H9 (cell line): ENCODE results near the gene SPDYE2B. TPM values are rescaled to one million over a fixed set of nuclear protein-coding genes. Genes with fewer than 3 reads are reported as not detected.
"Not testable (repeated sequence)": the region's sequence is repeated elsewhere in the genome, so short reads cannot be mapped to it uniquely, and the experiment has no call there.

Experiments
- DNase-seq: peaks from one replicate; pipeline ENCODE4 v3.0.0-alpha.2; 2017
- H2AFZ ChIP-seq: one replicate; pipeline ENCODE4 v1.6.1; 2013; ENCODE audit warnings: mild to moderate bottlenecking, low read length, control low read depth, moderate library complexity
- H2AK5ac ChIP-seq: 2 replicates; pipeline ENCODE4 v1.6.1; 2013; ENCODE audit warnings: low read length, control low read depth, mixed read lengths; ENCODE audit not compliant: insufficient read length
- H2BK120ac ChIP-seq: one replicate; pipeline ENCODE4 v1.6.1; 2013; ENCODE audit warnings: low read depth, mild to moderate bottlenecking, low read length, control low read depth, inconsistent platforms; ENCODE audit not compliant: poor library complexity, severe bottlenecking
- H2BK12ac ChIP-seq: 2 replicates; pipeline ENCODE4 v1.6.1; 2013; ENCODE audit warnings: low read length, control low read depth, mixed read lengths, low read depth; ENCODE audit not compliant: insufficient read length
- H2BK15ac ChIP-seq: 2 replicates; pipeline ENCODE4 v1.6.1; 2013; ENCODE audit warnings: low read depth, low read length, control low read depth
- H2BK20ac ChIP-seq: one replicate; pipeline ENCODE4 v1.6.1; 2013; ENCODE audit warnings: low read depth, mild to moderate bottlenecking, low read length, control low read depth, inconsistent platforms; ENCODE audit not compliant: poor library complexity, severe bottlenecking
- H2BK5ac ChIP-seq: 2 replicates; pipeline ENCODE4 v1.6.1; 2013; ENCODE audit warnings: low read length, control low read depth, mixed read lengths; ENCODE audit not compliant: insufficient read length
- H3K14ac ChIP-seq: 2 replicates; pipeline ENCODE4 v1.6.1; 2013; ENCODE audit warnings: low read length, control low read depth; ENCODE audit not compliant: insufficient read depth
- H3K18ac ChIP-seq: 2 replicates; pipeline ENCODE4 v1.6.1; 2013; ENCODE audit warnings: low read depth, mild to moderate bottlenecking, mixed read lengths, low read length, control low read depth; ENCODE audit not compliant: insufficient read length
- H3K23ac ChIP-seq: 2 replicates; pipeline ENCODE4 v1.6.1; 2013; ENCODE audit warnings: low read length, control low read depth, mixed read lengths, low read depth; ENCODE audit not compliant: insufficient read length
- H3K23me2 ChIP-seq: 2 replicates; pipeline ENCODE4 v1.6.1; 2013; ENCODE audit warnings: low read depth, mild to moderate bottlenecking, mixed read lengths, low read length, control low read depth; ENCODE audit not compliant: insufficient read length, poor library complexity, severe bottlenecking
- H3K27ac ChIP-seq: 2 replicates; pipeline ENCODE4 v1.5.1; 2013; ENCODE audit warnings: low read length, control low read depth, mixed read lengths, low read depth; ENCODE audit not compliant: insufficient read length
- H3K27me3 ChIP-seq: 2 replicates; pipeline ENCODE4 v1.6.1; 2013; ENCODE audit warnings: low read length, control low read depth, inconsistent platforms; ENCODE audit not compliant: insufficient read depth
- H3K4ac ChIP-seq: 2 replicates; pipeline ENCODE4 v1.6.1; 2013; ENCODE audit warnings: low read depth, mild to moderate bottlenecking, control low read depth, inconsistent platforms, low read length, moderate library complexity
- H3K4me1 ChIP-seq: 2 replicates; pipeline ENCODE4 v1.6.1; 2013; ENCODE audit warnings: low read length, control low read depth, inconsistent platforms; ENCODE audit not compliant: insufficient read depth
- H3K4me2 ChIP-seq: 2 replicates; pipeline ENCODE4 v1.6.1; 2013; ENCODE audit warnings: low read length, control low read depth, mixed read lengths; ENCODE audit not compliant: insufficient read length, insufficient read depth
- H3K56ac ChIP-seq: 2 replicates; pipeline ENCODE4 v1.6.1; 2013; ENCODE audit warnings: low read depth, mild to moderate bottlenecking, mixed read lengths, low read length, control low read depth; ENCODE audit not compliant: insufficient read length
- H3K79me1 ChIP-seq: 2 replicates; pipeline ENCODE4 v1.6.1; 2013; ENCODE audit warnings: low read depth, mild to moderate bottlenecking, moderate library complexity, low read length, control low read depth, inconsistent platforms; ENCODE audit not compliant: insufficient read depth, poor library complexity, severe bottlenecking
- H3K79me2 ChIP-seq: 2 replicates; pipeline ENCODE4 v1.6.1; 2013; ENCODE audit warnings: low read length, control low read depth, inconsistent platforms; ENCODE audit not compliant: insufficient read depth
- H3K9ac ChIP-seq: 2 replicates; pipeline ENCODE4 v1.6.1; 2013; ENCODE audit warnings: low read length, control low read depth, mixed read lengths; ENCODE audit not compliant: insufficient read length; ENCODE audit errors: extremely low read depth
- H3K9me3 ChIP-seq: one replicate; pipeline ENCODE4 v1.6.1; 2013; ENCODE audit warnings: low read depth, low read length, inconsistent platforms; ENCODE audit not compliant: control insufficient read depth
- H3T11ph ChIP-seq: one replicate; pipeline ENCODE4 v1.6.1; 2013; ENCODE audit warnings: mild to moderate bottlenecking, low read length, control low read depth, inconsistent platforms
- H4K20me1 ChIP-seq: one replicate; pipeline ENCODE4 v1.6.1; 2013; ENCODE audit not compliant: control insufficient read depth, insufficient read length, insufficient read depth
- H4K5ac ChIP-seq: 2 replicates; pipeline ENCODE4 v1.6.1; 2013; ENCODE audit warnings: low read depth, mild to moderate bottlenecking, mixed read lengths, low read length, control low read depth; ENCODE audit not compliant: insufficient read length
- H4K8ac ChIP-seq: replicated peaks from 2 replicates; pipeline ENCODE4 v1.6.1; 2013; ENCODE audit warnings: low read length, control low read depth, mixed read lengths, low read depth; ENCODE audit not compliant: insufficient read length
- H4K91ac ChIP-seq: 2 replicates; pipeline ENCODE4 v1.6.1; 2013; ENCODE audit warnings: low read depth, mild to moderate bottlenecking, moderate library complexity, mixed read lengths, low read length, control low read depth; ENCODE audit not compliant: insufficient read length
- H3K27ac Mint-ChIP-seq, 3 experiments: 2 replicates in 2 of 3; 3 replicates in 1 of 3; pipeline ENCODE4 v1.8.0; 2020 to 2021; ENCODE audit warnings: mixed read lengths in 3 of 3, mild to moderate bottlenecking in 1 of 3, moderate library complexity in 1 of 3
- H3K27me3 Mint-ChIP-seq: 2 replicates; pipeline ENCODE4 v1.8.0; 2021; ENCODE audit warnings: low read depth, mild to moderate bottlenecking, moderate library complexity, mixed read lengths
- H3K36me3 Mint-ChIP-seq, 3 experiments: 2 replicates in 2 of 3; 3 replicates in 1 of 3; pipeline ENCODE4 v1.8.0; 2020 to 2021; ENCODE audit warnings: low read depth in 3 of 3, mixed read lengths in 3 of 3; ENCODE audit not compliant: insufficient read depth in 1 of 3
- H3K4me1 Mint-ChIP-seq, 2 experiments: 2 replicates each; pipeline ENCODE4 v1.8.0; 2020; ENCODE audit warnings: mixed read lengths in 2 of 2
- H3K4me3 Mint-ChIP-seq, 2 experiments: 2 replicates in 1 of 2; 3 replicates in 1 of 2; pipeline ENCODE4 v1.8.0; 2020 to 2021; ENCODE audit warnings: mild to moderate bottlenecking in 2 of 2, mixed read lengths in 2 of 2, moderate library complexity in 1 of 2
- H3K9me3 Mint-ChIP-seq, 2 experiments: 2 replicates in 1 of 2; 3 replicates in 1 of 2; pipeline ENCODE4 v1.8.0; 2020; ENCODE audit warnings: mild to moderate bottlenecking in 2 of 2, mixed read lengths in 2 of 2, moderate library complexity in 1 of 2
- WGBS: extraction: QIAGEN DNeasy Blood & Tissue Kit; methylation state at CpG from one replicate; pipeline ENCODE4 v1.1.7; 2013; ENCODE audit warnings: missing lambda C conversion rate, low lambda C conversion rate, mixed read lengths; ENCODE audit not compliant: insufficient read length; ENCODE audit errors: extremely low coverage; 5-methylcytosine and 5-hydroxymethylcytosine counted together
- total RNA-seq: library from RNA; stranded (reverse); gene quantifications from 2 replicates; pipeline ENCODE4 v1.2.1, GENCODE V29; 2021

SPDYE2B gene
- total RNA-seq, 1 experiment from 2014 or later = not detected

GRCh38 chr7:102690602-102691001 lies 40.5 kb downstream of the SPDYE2B start:
- not testable (repeated sequence) for H3K4ac ChIP-seq, H2BK120ac ChIP-seq, H4K8ac ChIP-seq, H2AFZ ChIP-seq, H3K36me3 Mint-ChIP-seq, H3K79me1 ChIP-seq, H2BK12ac ChIP-seq, DNase-seq, H3K23me2 ChIP-seq, H3K4me1 Mint-ChIP-seq, H3K56ac ChIP-seq, H3T11ph ChIP-seq, H3K9me3 ChIP-seq, H2BK20ac ChIP-seq, H3K27me3 ChIP-seq, H3K4me1 ChIP-seq, H4K5ac ChIP-seq, H3K79me2 ChIP-seq, H3K9ac ChIP-seq, H2AK5ac ChIP-seq, H4K20me1 ChIP-seq, H3K27ac ChIP-seq, H3K14ac ChIP-seq, H2BK15ac ChIP-seq, H4K91ac ChIP-seq, H3K4me2 ChIP-seq, H3K9me3 Mint-ChIP-seq, H3K18ac ChIP-seq, H3K4me3 Mint-ChIP-seq, H3K23ac ChIP-seq, H3K27ac Mint-ChIP-seq, H2BK5ac ChIP-seq
- H3K27me3 Mint-ChIP-seq = peaks cover 24% of the 10 kb centered on the region
- no CpG with 5 or more reads among the region's 6 CpGs for WGBS

- not testable (repeated sequence) for H3K27ac Mint-ChIP-seq, H3K4me1 Mint-ChIP-seq
- no CpG with 5 or more reads among the region's 2 CpGs for WGBS
These were observed 43.9 kb downstream of the SPDYE2B start for GRCh38 chr7:102694008-102694407.

More at GRCh38 chr7:102694008-102694407, 43.9 kb downstream of the SPDYE2B start:
- H3K4me3 Mint-ChIP-seq, H3K27ac ChIP-seq, H3K79me2 ChIP-seq, H3K4me2 ChIP-seq, H2AK5ac ChIP-seq, H3K56ac ChIP-seq, H3K4ac ChIP-seq, H2BK5ac ChIP-seq, DNase-seq, H2BK20ac ChIP-seq, H4K20me1 ChIP-seq, H3K23ac ChIP-seq, H3K79me1 ChIP-seq, H3K36me3 Mint-ChIP-seq, H3T11ph ChIP-seq, H3K4me1 ChIP-seq, H2BK12ac ChIP-seq, H2BK15ac ChIP-seq, H3K9me3 Mint-ChIP-seq, H4K91ac ChIP-seq, H3K9ac ChIP-seq, H3K23me2 ChIP-seq, H4K8ac ChIP-seq, H3K27me3 ChIP-seq, H3K14ac ChIP-seq, H2BK120ac ChIP-seq, H4K5ac ChIP-seq, H3K18ac ChIP-seq, H3K9me3 ChIP-seq, H2AFZ ChIP-seq: not testable (repeated sequence)
- peaks cover 27% of the 10 kb centered on the region for H3K27me3 Mint-ChIP-seq
